GM13977 (cell line): Measurements from ENCODE around the gene NGEF.

Source experiments
- DNase-seq: peaks from one replicate; pipeline ENCODE4 v3.0.0; 2012; ENCODE audit warnings: low spot score
- CTCF ChIP-seq: IDR thresholded peaks from 2 replicates; pipeline ENCODE4 v1.5.1; 2012; ENCODE audit warnings: mild to moderate bottlenecking, control low read depth; ENCODE audit not compliant: insufficient read depth; ENCODE audit errors: extremely low read depth, missing control alignments
- in situ Hi-C: fragments of 300-500 bp; cut with MboI; formaldehyde crosslinking; loops from one replicate; pipeline ENCODE4 v1.12.0; 2022; ENCODE audit warnings: low sequenced_read_pairs, low pct_unique_long_range_greater_than_20kb, mixed read lengths, inconsistent platforms; ENCODE audit not compliant: unreplicated experiment

Gene NGEF

GRCh38 chr2:232833830-232834229, 179.2 kb downstream of the NGEF start:
- in situ Hi-C loops, result no loop called here
- DNase-seq, result no peak
- no peak for TF ChIP-seq CTCF

- no peak for DNase-seq
- in situ Hi-C loops, result no loop called here
- TF ChIP-seq CTCF, result no peak
Observed at GRCh38 chr2:232831496-232831895, 181.6 kb downstream of the NGEF start.

- DNase-seq, result no peak
- no peak for TF ChIP-seq CTCF
- in situ Hi-C loops, result no loop called here
Observed at GRCh38 chr2:232829988-232830387, 183.1 kb downstream of the NGEF start.
